MM.1S (cell line): ENCODE measurements around the gene MSI2.

ENCODE experiments used
- DNase-seq: peaks from one replicate; pipeline ENCODE4 v3.0.0-alpha.2; 2015
- H2AFZ ChIP-seq: fragments of 300-600 bp; sonication (generic); 2 replicates; pipeline ENCODE4 v1.6.0; 2016; ENCODE audit warnings: antibody characterized with exemption, low read length
- H3F3A ChIP-seq: fragments of 300-600 bp; sonication (generic); 2 replicates; pipeline ENCODE4 v1.6.1; 2016; ENCODE audit warnings: mild to moderate bottlenecking, antibody characterized with exemption, low read length, moderate library complexity, mixed read lengths; ENCODE audit not compliant: insufficient read depth
- H3K27ac ChIP-seq: fragments of 300-600 bp; sonication (generic); 2 replicates; pipeline ENCODE4 v1.5.1; 2016; ENCODE audit warnings: mild to moderate bottlenecking, low read length
- H3K27me3 ChIP-seq: fragments of 300-600 bp; sonication (generic); replicated peaks from 2 replicates; pipeline ENCODE4 v1.6.0; 2016; ENCODE audit warnings: low read length; ENCODE audit not compliant: insufficient read depth
- H3K36me3 ChIP-seq: fragments of 300-600 bp; sonication (generic); replicated peaks from 2 replicates; pipeline ENCODE4 v1.6.1; 2016; ENCODE audit warnings: mild to moderate bottlenecking, low read length, mixed read lengths; ENCODE audit not compliant: insufficient read depth
- H3K4me1 ChIP-seq: fragments of 300-600 bp; sonication (generic); 2 replicates; pipeline ENCODE4 v1.6.1; 2016; ENCODE audit warnings: low read length, mixed read lengths
- H3K4me2 ChIP-seq: fragments of 300-600 bp; sonication (generic); 2 replicates; pipeline ENCODE4 v1.6.0; 2016; ENCODE audit warnings: low read depth, low read length
- H3K4me3 ChIP-seq: fragments of 300-600 bp; sonication (generic); 2 replicates; pipeline ENCODE4 v1.5.1; 2016; ENCODE audit warnings: low read length, mixed read lengths
- H3K79me2 ChIP-seq: fragments of 300-600 bp; sonication (generic); 2 replicates; pipeline ENCODE4 v1.6.1; 2016; ENCODE audit warnings: mixed run types, low read length, mixed read lengths
- H3K9ac ChIP-seq: fragments of 300-600 bp; sonication (generic); 2 replicates; pipeline ENCODE4 v1.6.1; 2016; ENCODE audit warnings: low read length, mixed read lengths
- H3K9me2 ChIP-seq: fragments of 300-600 bp; sonication (generic); replicated peaks from 2 replicates; pipeline ENCODE4 v1.6.1; 2016; ENCODE audit warnings: mild to moderate bottlenecking, low read length, mixed read lengths; ENCODE audit not compliant: insufficient read depth
- H3K9me3 ChIP-seq: fragments of 300-600 bp; sonication (generic); replicated peaks from 2 replicates; pipeline ENCODE4 v1.6.1; 2016; ENCODE audit warnings: mild to moderate bottlenecking, low read length, mixed read lengths; ENCODE audit not compliant: insufficient read depth
- H4K20me1 ChIP-seq: fragments of 300-600 bp; sonication (generic); 2 replicates; pipeline ENCODE4 v1.6.1; 2016; ENCODE audit warnings: mild to moderate bottlenecking, low read length, moderate library complexity, mixed read lengths; ENCODE audit not compliant: insufficient read depth
- EZH2 ChIP-seq: fragments of 300-600 bp; sonication (generic); optimal IDR thresholded peaks from 2 replicates; pipeline ENCODE3; 2017; ENCODE audit warnings: low read depth, mild to moderate bottlenecking, antibody characterized with exemption, low read length, mixed read lengths
- EZH2phosphoT487 ChIP-seq: fragments of 300-600 bp; sonication (generic); IDR thresholded peaks from 2 replicates; pipeline ENCODE4 v1.6.1; 2018; ENCODE audit warnings: antibody characterized with exemption, low read length
- TF ChIP-seq, protein P1 (sequence below): fragments of 300-600 bp; sonication (generic); IDR thresholded peaks from 2 replicates; pipeline ENCODE4 v1.5.1; 2016; ENCODE audit warnings: antibody characterized with exemption, low read length, mixed read lengths

MSI2 gene

DNA sequence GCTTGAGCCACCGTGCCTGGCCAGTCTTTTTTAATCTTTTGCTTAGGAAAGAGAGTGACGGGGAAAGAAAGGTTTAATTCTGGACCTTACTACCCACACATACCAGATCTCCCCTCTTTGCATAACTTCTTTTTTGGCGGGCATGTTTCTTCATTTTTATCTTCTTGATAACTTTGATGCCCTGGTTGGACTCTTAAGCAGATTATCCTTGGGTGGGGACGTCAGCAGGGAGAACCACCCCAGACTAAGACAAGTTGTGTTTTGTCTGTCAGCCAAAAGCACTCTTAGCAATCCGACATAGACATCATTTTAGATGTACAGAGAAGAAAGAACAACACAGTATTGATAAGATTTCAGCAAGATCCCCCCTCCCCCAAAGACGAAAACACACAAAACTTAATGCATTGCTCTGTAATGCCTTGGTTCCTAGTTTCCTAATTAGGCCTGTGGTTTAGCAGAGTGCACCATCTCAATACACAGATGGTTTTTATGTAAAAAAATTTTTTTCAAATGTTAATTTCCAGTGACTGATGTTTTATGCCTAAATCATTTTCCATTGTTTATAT is 99.9 kb downstream of the MSI2 start:
- Histone ChIP-seq H2AFZ (0 out of 2 replicates have a peak overlapping the region, but pooled peaks have one; percentile 1), H3K27ac (peak overlapping the region; percentile 97), H3K4me3 (peak overlapping the region; percentile 18; the same call in 1 of the 2 replicates), H3K9ac (peak overlapping the region; percentile 89), H3K27me3 (no peaks in the 10 kb centered on the region), H3K4me2 (peak overlapping the region; percentile 91), H3K9me2 (no peaks in the 10 kb centered on the region), H4K20me1 (no peaks in the 10 kb centered on the region), H3K4me1 (peaks cover 71% of the 10 kb centered on the region), H3K79me2 (peaks cover 71% of the 10 kb centered on the region), H3K9me3 (no peaks in the 10 kb centered on the region), H3K36me3 (no peaks in the 10 kb centered on the region), H3F3A (peaks cover 49% of the 10 kb centered on the region)
- DNase-seq = peak; percentile 68
- TF ChIP-seq EZH2 (no peak), EZH2phosphoT487 (no peak)
- TF ChIP-seq, protein P1, sequence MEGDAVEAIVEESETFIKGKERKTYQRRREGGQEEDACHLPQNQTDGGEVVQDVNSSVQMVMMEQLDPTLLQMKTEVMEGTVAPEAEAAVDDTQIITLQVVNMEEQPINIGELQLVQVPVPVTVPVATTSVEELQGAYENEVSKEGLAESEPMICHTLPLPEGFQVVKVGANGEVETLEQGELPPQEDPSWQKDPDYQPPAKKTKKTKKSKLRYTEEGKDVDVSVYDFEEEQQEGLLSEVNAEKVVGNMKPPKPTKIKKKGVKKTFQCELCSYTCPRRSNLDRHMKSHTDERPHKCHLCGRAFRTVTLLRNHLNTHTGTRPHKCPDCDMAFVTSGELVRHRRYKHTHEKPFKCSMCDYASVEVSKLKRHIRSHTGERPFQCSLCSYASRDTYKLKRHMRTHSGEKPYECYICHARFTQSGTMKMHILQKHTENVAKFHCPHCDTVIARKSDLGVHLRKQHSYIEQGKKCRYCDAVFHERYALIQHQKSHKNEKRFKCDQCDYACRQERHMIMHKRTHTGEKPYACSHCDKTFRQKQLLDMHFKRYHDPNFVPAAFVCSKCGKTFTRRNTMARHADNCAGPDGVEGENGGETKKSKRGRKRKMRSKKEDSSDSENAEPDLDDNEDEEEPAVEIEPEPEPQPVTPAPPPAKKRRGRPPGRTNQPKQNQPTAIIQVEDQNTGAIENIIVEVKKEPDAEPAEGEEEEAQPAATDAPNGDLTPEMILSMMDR = no peak

DNA sequence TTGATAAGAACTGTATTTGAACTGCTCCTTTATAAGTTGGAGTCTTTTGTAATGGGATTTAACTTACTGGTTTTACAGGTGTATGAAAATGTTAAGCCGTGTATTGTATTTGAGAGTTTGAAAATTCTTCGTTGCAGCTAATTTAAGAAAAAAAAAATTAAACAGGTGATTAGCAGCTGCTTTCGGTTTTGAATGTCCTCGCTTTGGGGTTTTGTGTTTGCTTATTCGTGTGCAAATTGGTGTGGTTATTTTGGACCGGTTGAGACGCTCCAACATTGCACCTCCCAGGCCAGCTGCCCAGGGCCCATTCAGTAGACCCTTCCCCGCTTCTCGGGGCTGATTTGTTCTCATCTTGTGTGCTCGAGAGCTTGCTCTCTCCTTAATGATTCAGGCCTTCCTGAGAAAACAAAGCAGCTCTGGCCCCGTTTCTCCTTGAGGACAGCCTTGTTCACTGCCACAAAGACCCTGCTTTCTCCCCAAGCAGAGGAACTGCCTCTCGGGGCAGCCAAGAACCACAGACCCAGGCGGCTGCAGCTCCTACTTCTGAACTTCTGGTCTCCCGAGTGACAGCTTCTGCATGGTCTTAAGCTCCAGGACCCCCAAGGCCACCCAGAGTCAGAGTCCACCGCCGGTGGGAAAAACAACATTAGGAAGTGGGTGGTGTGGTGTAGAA is 100.5 kb downstream of the MSI2 start:
- TF ChIP-seq EZH2 (no peak), EZH2phosphoT487 (no peak)
- TF ChIP-seq, protein P1 = no peak
- H3K27ac ChIP-seq = peak overlapping the region; percentile 97
- peak overlapping the region; percentile 91 for H3K4me2 ChIP-seq

DNA sequence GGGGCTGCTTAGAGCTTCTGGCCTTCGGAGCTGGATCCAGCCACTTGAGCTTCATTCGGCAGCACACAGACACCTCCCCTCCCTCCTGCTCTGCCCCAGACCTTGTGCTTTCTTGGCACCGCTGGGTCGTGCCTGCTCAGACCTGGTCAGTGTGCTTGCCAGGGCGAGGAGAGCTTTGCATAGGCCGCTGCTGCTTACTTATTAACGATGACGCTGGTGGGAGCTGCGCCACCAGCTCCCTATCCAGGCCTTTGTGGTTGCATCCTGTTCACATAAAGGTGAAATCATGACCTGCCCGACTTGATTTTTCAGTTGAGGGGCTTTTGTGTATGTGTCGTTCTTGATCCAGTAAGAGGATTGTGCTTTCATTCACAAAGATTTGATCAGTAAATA is 101.1 kb downstream of the MSI2 start:
- peak overlapping the region; percentile 39 for H3K4me3 ChIP-seq
- H3K27me3 ChIP-seq = no peaks in the 10 kb centered on the region
- H3K9me3 ChIP-seq = no peaks in the 10 kb centered on the region
- H3K9ac ChIP-seq = peak overlapping the region; percentile 89
- H3K79me2 ChIP-seq = peaks cover 72% of the 10 kb centered on the region
- no peaks in the 10 kb centered on the region for H3K36me3 ChIP-seq
- H3F3A ChIP-seq = peaks cover 49% of the 10 kb centered on the region
- peak overlapping the region; percentile 91 for H3K4me2 ChIP-seq
- TF ChIP-seq EZH2 = no peak
- TF ChIP-seq, protein P1 = no peak
- TF ChIP-seq EZH2phosphoT487 = no peak
- peak; percentile 50 for DNase-seq
- H2AFZ ChIP-seq = peak overlapping the region; percentile 4; the same call in 1 of the 2 replicates
- peak overlapping the region; percentile 97 for H3K27ac ChIP-seq
- peaks cover 71% of the 10 kb centered on the region for H3K4me1 ChIP-seq
- H4K20me1 ChIP-seq = no peaks in the 10 kb centered on the region
- no peaks in the 10 kb centered on the region for H3K9me2 ChIP-seq

More for the DNA sequence above, 100.5 kb downstream of the MSI2 start:
- peak; percentile 87 for DNase-seq
- Histone ChIP-seq H3F3A (peaks cover 49% of the 10 kb centered on the region), H3K79me2 (peaks cover 72% of the 10 kb centered on the region), H3K9me3 (no peaks in the 10 kb centered on the region), H3K9ac (peak overlapping the region; percentile 89), H3K4me3 (peak overlapping the region; percentile 39), H3K27me3 (no peaks in the 10 kb centered on the region), H3K4me1 (peaks cover 71% of the 10 kb centered on the region), H3K36me3 (no peaks in the 10 kb centered on the region), H2AFZ (peak overlapping the region; percentile 4; the same call in 1 of the 2 replicates), H4K20me1 (no peaks in the 10 kb centered on the region), H3K9me2 (no peaks in the 10 kb centered on the region)
